ENCODE results near the gene MMD. TPM values are rescaled to one million over a fixed set of nuclear protein-coding genes. Genes with fewer than 3 reads are reported as not detected.

MMD gene
- total RNA-seq, 4 donors from 2014 or later, result 18.0 to 37.9 (median 29.1) TPM

DNA sequence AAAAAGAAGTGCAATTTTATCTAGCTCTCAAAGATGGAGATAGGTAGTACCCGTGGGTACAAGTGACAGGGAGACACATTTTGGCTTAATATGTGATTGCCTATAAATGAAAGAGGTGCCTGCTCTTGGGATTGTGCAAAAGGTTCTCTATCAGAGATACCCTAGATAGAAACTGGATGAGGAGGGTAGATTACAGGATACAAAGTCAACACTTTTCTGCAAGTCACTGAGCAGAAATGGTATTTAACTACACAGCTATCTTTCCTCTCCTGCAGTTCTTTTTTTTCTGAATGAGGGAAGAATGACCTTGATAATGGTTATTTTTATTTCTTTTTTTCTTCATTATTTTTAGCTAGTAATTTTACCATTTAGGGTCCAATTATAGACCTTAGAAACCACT lies 67.6 kb downstream of the MMD start:
- Histone ChIP-seq H3K4me3 (no peak overlapping the region), H3K27me3 (no peaks in the 10 kb centered on the region), H3K27ac (no peak overlapping the region), H3K4me1 (peaks cover 0 to 3% (median 0%) of the 10 kb centered on the region in 3 donors), H3K36me3 (no peaks in the 10 kb centered on the region), H3K9me3 (no peaks in the 10 kb centered on the region)
- TF ChIP-seq POLR2A (IDR thresholded peaks at IDR 0.05) (no peak), POLR2AphosphoS5 (IDR thresholded peaks at IDR 0.05) (no peak), EP300 (IDR thresholded peaks at IDR 0.05) (no peak)
- TF ChIP-seq, protein P1, sequence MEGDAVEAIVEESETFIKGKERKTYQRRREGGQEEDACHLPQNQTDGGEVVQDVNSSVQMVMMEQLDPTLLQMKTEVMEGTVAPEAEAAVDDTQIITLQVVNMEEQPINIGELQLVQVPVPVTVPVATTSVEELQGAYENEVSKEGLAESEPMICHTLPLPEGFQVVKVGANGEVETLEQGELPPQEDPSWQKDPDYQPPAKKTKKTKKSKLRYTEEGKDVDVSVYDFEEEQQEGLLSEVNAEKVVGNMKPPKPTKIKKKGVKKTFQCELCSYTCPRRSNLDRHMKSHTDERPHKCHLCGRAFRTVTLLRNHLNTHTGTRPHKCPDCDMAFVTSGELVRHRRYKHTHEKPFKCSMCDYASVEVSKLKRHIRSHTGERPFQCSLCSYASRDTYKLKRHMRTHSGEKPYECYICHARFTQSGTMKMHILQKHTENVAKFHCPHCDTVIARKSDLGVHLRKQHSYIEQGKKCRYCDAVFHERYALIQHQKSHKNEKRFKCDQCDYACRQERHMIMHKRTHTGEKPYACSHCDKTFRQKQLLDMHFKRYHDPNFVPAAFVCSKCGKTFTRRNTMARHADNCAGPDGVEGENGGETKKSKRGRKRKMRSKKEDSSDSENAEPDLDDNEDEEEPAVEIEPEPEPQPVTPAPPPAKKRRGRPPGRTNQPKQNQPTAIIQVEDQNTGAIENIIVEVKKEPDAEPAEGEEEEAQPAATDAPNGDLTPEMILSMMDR (IDR thresholded peaks at IDR 0.05), result no peak
- WGBS, 2 donors (ENCODE audit: low coverage in 1 of 2), result 80 to 86% methylated on average over 1 of the region's 1 CpG
- no peak for ATAC-seq

DNA sequence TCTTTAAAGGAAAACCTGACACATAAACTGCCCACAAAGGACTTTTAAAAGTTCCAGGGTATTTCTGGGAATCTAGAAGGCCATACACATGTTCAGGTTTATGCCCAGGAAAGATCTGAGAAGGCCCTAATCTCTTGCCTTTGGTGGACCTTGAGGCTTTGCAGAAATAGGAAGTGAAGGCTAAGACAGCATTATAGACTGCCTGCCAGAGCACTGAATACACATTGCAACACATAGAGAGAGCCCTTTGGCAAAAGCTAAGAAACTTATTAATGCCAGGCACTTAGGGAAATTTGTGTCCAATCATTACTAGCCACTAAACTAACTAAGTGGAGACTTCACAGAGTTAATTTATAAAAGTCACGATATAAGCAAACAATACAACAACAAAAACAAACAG lies 70.4 kb downstream of the MMD start:
- TF ChIP-seq, protein P1 (IDR thresholded peaks at IDR 0.05), result no peak
- TF ChIP-seq POLR2A (IDR thresholded peaks at IDR 0.05), result no peak
- TF ChIP-seq EP300 (IDR thresholded peaks at IDR 0.05), result no peak
- no peak for TF ChIP-seq POLR2AphosphoS5 (IDR thresholded peaks at IDR 0.05)
- H3K36me3 ChIP-seq, result no peaks in the 10 kb centered on the region
- H3K4me3 ChIP-seq, result no peak overlapping the region
- H3K27me3 ChIP-seq, result no peaks in the 10 kb centered on the region
- 92 to 100% methylated on average over 1 of the region's 1 CpG for WGBS, 2 donors (ENCODE audit: low coverage in 1 of 2)
- no peak for ATAC-seq
- peaks cover 0 to 6% (median 0%) of the 10 kb centered on the region in 3 donors for H3K9me3 ChIP-seq
- H3K4me1 ChIP-seq, result peaks cover 0 to 9% (median 0%) of the 10 kb centered on the region in 3 donors
- H3K27ac ChIP-seq, result no peak overlapping the region

DNA sequence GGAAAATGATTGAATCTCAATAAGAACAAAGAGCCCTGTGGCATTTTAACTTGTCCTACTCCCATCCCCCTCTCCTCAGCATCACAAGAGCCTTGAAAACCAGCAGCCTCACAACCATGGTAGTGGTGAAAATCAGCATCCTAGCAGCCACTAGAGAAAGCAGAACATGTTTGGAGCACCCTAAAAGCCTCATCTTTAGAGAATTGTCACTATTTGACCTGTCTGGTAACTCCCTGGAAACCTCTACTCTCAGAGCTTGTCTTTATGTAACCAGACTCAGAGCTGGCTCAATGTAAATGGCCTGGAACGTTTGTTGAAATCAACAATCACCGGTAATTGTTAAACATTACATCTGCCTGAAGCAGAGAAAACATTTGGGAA lies 70.8 kb downstream of the MMD start:
- WGBS, 2 donors (ENCODE audit: low coverage in 1 of 2), result 11 to 14% methylated on average over 2 of the region's 2 CpGs
- TF ChIP-seq, protein P1 (IDR thresholded peaks at IDR 0.05), result no peak
- TF ChIP-seq EP300 (IDR thresholded peaks at IDR 0.05) (no peak), POLR2A (IDR thresholded peaks at IDR 0.05) (no peak), POLR2AphosphoS5 (IDR thresholded peaks at IDR 0.05) (no peak)

DNA sequence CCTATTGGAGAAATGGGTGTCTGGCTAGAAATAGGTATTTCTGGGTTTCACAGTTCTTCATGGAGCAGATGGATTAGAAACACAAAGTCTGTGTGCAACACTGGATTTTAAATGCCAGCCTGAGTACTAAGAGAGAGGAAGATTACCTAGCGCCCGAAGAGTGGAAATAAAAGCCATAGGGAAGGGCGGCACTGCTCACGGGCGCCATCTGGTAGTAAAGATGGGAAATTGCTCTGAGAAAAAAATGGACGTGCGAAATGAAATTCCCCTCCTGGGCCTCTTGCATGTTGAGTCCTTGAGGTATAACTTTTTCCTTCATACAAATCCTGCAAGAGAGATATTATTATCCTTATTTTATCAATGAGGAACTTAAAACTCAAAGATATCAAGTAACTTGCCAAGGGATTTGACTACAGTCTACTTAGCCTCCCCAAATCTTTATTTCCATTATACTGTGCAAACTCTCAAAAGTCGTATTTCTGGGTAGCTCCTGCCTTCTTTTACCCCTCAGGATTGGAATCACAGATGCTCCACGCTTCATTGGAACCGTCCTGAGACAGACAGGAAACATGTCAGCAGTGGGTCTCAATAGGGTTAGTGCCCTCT lies 72.8 kb downstream of the MMD start:
- Histone ChIP-seq H3K27me3 (no peaks in the 10 kb centered on the region), H3K9me3 (peaks cover 0 to 6% (median 0%) of the 10 kb centered on the region in 3 donors), H3K27ac (no peak overlapping the region), H3K36me3 (no peaks in the 10 kb centered on the region), H3K4me1 (peaks cover 0 to 9% (median 0%) of the 10 kb centered on the region in 3 donors), H3K4me3 (no peak overlapping the region)
- TF ChIP-seq POLR2A (IDR thresholded peaks at IDR 0.05), result no peak
- TF ChIP-seq, protein P1 (IDR thresholded peaks at IDR 0.05), result peak; percentile 84 to 91 (median 88)
- 11 to 13% methylated on average over 8 of the region's 10 CpGs for WGBS, 2 donors (ENCODE audit: low coverage in 1 of 2)
- ATAC-seq, result peak; percentile 74

More for the DNA sequence above, 70.8 kb downstream of the MMD start:
- no peak for ATAC-seq
- Histone ChIP-seq H3K4me3 (no peak overlapping the region), H3K9me3 (peaks cover 0 to 6% (median 0%) of the 10 kb centered on the region in 3 donors), H3K27ac (no peak overlapping the region), H3K27me3 (no peaks in the 10 kb centered on the region), H3K4me1 (peaks cover 0 to 9% (median 0%) of the 10 kb centered on the region in 3 donors), H3K36me3 (no peaks in the 10 kb centered on the region)

DNA sequence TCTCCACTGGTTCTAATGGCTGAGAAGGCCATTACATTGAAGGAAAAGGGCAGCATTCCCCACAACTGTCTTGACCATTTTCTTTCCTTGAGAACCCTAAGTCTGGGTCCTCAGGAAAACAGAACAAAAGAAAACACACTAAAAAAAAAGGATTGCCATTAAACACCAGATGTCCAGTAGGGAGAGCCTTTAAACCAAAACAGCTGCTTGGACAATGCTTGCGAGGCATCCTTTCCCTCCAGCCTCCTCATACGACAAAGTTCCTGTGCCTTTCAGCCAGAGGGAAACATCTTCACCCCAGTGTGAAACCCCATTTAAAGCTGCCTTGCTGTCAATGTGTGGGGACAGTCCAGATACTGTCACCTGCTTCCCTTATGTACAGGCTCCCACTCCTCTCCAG lies 74.3 kb downstream of the MMD start:
- WGBS, 2 donors (ENCODE audit: low coverage in 1 of 2), result 40 to 92% methylated on average over 1 to 2 of the region's 2 CpGs
- peaks cover 0 to 6% (median 0%) of the 10 kb centered on the region in 3 donors for H3K9me3 ChIP-seq

More for the DNA sequence above, 74.3 kb downstream of the MMD start:
- H3K27me3 ChIP-seq, result no peaks in the 10 kb centered on the region
- no peak overlapping the region for H3K27ac ChIP-seq
- H3K4me3 ChIP-seq, result no peak overlapping the region
- H3K4me1 ChIP-seq, result peaks cover 0 to 9% (median 0%) of the 10 kb centered on the region in 3 donors
- TF ChIP-seq POLR2A (IDR thresholded peaks at IDR 0.05), result no peak
- TF ChIP-seq POLR2AphosphoS5 (IDR thresholded peaks at IDR 0.05), result no peak
- TF ChIP-seq EP300 (IDR thresholded peaks at IDR 0.05), result no peak
- TF ChIP-seq, protein P1 (IDR thresholded peaks at IDR 0.05), result no peak
- ATAC-seq, result no peak
- H3K36me3 ChIP-seq, result no peaks in the 10 kb centered on the region
